IPS-18a (cell line): Measurements from ENCODE around the gene SDF2.

ENCODE experiments used
- H3K27ac ChIP-seq: one replicate; pipeline ENCODE4 v1.5.1; 2013; ENCODE audit warnings: low read length
- H3K27me3 ChIP-seq: one replicate; pipeline ENCODE4 v1.6.1; 2013; ENCODE audit warnings: mild to moderate bottlenecking, low read length; ENCODE audit not compliant: control insufficient read depth, insufficient read depth
- H3K36me3 ChIP-seq: one replicate; pipeline ENCODE4 v1.6.1; 2013; ENCODE audit warnings: low read depth, low read length; ENCODE audit not compliant: control insufficient read depth
- H3K4me1 ChIP-seq: one replicate; pipeline ENCODE4 v1.6.1; 2013; ENCODE audit warnings: low read depth, low read length; ENCODE audit not compliant: control insufficient read depth
- H3K4me3 ChIP-seq: one replicate; pipeline ENCODE4 v1.5.1; 2013; ENCODE audit warnings: low read length
- H3K9ac ChIP-seq: one replicate; pipeline ENCODE4 v1.6.1; 2013; ENCODE audit warnings: mild to moderate bottlenecking, low read length, moderate library complexity
- H3K9me3 ChIP-seq: one replicate; pipeline ENCODE4 v1.6.1; 2013; ENCODE audit warnings: low read depth, low read length; ENCODE audit not compliant: control insufficient read depth

The SDF2 gene

DNA sequence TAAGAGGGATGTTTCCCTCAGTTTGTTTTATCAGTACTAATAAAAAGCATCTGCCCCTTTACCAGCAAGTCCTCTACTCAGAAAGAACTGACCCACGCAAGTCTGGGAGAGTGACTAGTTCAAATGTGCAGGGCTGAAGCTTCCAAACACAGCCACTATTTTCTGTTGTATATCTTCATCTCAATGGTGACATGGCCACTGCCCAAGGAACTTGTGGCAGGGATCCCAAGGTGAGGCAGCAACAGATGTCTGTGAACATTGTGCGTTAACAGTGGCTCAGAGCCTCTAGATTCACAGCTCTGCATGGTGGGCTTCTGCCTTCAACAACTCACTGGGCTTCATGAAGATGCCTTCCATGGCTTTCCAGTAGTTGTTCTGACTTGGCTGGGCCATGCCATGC, 13.0 kb downstream of the SDF2 start:
- Histone ChIP-seq H3K36me3 (peaks cover 22% of the 10 kb centered on the region), H3K9ac (no peak overlapping the region), H3K27ac (no peak overlapping the region), H3K4me1 (peaks cover 4% of the 10 kb centered on the region), H3K27me3 (no peaks in the 10 kb centered on the region), H3K9me3 (no peaks in the 10 kb centered on the region), H3K4me3 (no peak overlapping the region)

DNA sequence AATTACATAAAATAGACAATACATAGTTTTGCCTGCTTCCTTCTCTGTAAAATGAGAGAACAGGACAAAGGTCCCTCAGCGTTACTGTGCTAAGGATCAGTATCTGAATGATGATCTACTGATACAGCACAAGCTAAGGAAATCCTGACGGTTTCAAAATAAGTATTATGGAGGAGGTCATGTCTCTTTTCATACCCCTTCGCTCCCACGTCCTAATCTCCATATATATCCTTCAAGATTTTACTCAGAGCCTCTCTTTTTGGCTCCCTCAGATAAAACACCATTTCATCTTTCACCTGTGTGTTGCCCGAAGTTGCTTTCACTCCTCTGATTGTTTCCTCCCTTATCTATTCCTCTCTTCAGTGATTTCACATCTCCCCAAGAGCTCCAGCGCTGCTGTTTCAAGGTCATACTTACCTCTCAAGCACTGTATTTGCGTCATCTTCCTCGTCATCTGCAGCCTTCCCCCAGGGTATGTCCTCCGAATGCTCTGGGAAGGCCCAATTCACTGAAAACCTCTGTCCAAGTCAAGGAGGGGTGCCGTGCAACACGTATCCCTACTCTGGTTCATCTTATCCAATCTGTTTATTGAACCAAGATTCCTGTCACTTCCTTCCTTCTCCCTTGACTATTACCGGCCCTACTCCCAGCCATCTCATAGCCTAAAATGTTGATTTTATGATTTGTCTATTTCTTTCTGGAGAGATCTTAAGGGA, 15.5 kb downstream of the SDF2 start:
- Histone ChIP-seq H3K4me3 (no peak overlapping the region), H3K27me3 (no peaks in the 10 kb centered on the region), H3K36me3 (peaks cover 26% of the 10 kb centered on the region), H3K9me3 (no peaks in the 10 kb centered on the region), H3K9ac (no peak overlapping the region), H3K27ac (no peak overlapping the region), H3K4me1 (peaks cover 4% of the 10 kb centered on the region)

DNA sequence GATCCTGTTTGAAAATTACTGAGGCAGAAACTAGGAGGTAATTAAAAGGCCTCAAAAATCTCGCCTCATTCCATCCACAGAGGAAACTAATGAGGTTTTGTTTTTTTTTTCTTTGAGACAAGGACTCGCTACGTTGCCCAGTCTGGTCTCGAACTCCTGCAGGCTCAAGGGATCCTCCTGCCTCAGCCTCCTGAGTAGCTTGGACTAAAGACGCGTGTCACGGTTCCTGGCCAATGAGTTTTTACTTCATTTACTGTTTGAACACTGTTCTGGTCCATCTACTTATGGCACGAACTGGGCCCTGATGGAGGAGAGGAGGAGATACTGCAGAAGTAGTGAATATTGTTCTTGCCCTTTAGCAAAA, 16.1 kb downstream of the SDF2 start:
- peak overlapping the region; percentile 83 for H3K4me3 ChIP-seq
- peaks cover 4% of the 10 kb centered on the region for H3K4me1 ChIP-seq
- H3K27ac ChIP-seq, result peak overlapping the region; percentile 25

GRCh38 chr17:28644787-28645575, 16.7 kb downstream of the SDF2 start, which contains the start of gene BLTP2:
BLTP2 (minus strand) TSS chr17:28645158; CDS start chr17:28645056, 102 bp downstream.
- H3K27me3 ChIP-seq, result no peaks in the 10 kb centered on the region
- H3K4me1 ChIP-seq, result peaks cover 4% of the 10 kb centered on the region
- peak within 1 kb of the TSS; percentile 83 for H3K4me3 ChIP-seq
- no peaks in the 10 kb centered on the region for H3K9me3 ChIP-seq
- H3K9ac ChIP-seq, result peak within 1 kb of the TSS; percentile 73
- H3K36me3 ChIP-seq, result peaks cover 35% of the 10 kb centered on the region
- H3K27ac ChIP-seq, result peak within 1 kb of the TSS; percentile 25

More for the DNA sequence above, 16.1 kb downstream of the SDF2 start:
- Histone ChIP-seq H3K9ac (peak overlapping the region; percentile 73), H3K9me3 (no peaks in the 10 kb centered on the region), H3K27me3 (no peaks in the 10 kb centered on the region), H3K36me3 (peaks cover 32% of the 10 kb centered on the region)

DNA sequence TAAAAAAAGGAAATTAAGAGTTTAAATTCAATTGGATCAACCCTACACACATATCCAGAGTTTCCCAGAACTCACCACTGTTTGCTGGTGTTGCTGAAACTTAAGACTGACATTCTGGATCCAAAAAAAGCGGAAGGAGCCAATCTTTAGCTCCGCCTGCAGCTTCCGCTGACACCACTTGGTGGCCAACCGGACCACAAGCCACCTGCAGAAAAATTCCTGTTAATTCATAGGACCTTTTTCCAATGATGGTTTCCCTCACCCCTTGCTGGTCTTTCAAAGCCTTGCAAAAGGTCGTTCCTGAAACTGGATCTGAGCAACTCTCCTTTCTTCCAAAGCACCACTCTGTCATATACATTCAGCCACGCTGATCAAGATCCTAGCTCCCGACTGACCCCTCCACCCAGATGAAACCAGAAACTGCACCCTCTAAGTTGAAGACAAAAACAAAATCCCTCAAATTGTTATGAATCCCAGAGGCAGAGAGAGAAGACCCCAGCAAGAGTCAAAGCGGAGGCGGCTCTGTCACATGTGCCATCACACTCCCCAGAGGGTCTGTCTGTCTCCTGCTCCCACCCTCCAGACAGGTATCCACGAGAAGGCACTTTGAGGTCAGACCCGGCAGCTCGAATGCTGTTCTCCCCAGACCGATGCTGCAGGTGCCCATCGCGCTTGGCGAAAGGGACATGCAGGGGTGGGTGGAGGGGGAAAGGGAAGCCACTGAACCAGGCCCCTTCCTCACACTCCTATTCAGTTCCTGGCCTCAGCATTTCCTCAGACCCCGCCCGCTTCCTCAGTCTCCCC, 17.5 kb downstream of the SDF2 start:
- Histone ChIP-seq H3K27ac (peak overlapping the region; percentile 3), H3K9ac (peak overlapping the region; percentile 73), H3K9me3 (no peaks in the 10 kb centered on the region), H3K4me3 (peak overlapping the region; percentile 83), H3K4me1 (peaks cover 4% of the 10 kb centered on the region), H3K27me3 (no peaks in the 10 kb centered on the region), H3K36me3 (peaks cover 42% of the 10 kb centered on the region)

GRCh38 chr17:28641579-28641978, 20.1 kb downstream of the SDF2 start:
- Histone ChIP-seq H3K9ac (no peak overlapping the region), H3K36me3 (peaks cover 63% of the 10 kb centered on the region), H3K27ac (no peak overlapping the region), H3K9me3 (no peaks in the 10 kb centered on the region), H3K4me3 (no peak overlapping the region), H3K27me3 (no peaks in the 10 kb centered on the region), H3K4me1 (peaks cover 2% of the 10 kb centered on the region)

DNA sequence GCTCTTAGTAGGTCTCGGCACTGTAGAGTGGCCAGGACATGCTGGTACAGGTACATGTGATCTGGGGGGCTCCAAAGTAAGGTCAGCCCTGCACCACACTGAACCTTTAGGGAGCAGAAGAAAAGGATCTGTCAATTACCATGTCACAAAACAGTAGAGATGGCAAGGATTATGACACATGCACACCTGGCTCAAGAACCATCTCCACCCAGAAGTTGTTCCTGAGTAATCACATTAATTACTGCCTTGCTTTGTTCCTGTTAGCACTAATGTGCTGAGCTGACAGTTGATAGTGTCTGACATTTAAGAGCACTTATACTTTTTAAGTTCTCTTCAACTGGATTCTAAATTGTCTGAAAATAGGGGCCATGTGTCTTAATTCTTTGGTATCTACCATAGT, 26.2 kb downstream of the SDF2 start:
- Histone ChIP-seq H3K4me3 (no peak overlapping the region), H3K4me1 (no peaks in the 10 kb centered on the region), H3K9me3 (no peaks in the 10 kb centered on the region), H3K27me3 (no peaks in the 10 kb centered on the region), H3K9ac (no peak overlapping the region), H3K36me3 (peaks cover 96% of the 10 kb centered on the region), H3K27ac (no peak overlapping the region)

DNA sequence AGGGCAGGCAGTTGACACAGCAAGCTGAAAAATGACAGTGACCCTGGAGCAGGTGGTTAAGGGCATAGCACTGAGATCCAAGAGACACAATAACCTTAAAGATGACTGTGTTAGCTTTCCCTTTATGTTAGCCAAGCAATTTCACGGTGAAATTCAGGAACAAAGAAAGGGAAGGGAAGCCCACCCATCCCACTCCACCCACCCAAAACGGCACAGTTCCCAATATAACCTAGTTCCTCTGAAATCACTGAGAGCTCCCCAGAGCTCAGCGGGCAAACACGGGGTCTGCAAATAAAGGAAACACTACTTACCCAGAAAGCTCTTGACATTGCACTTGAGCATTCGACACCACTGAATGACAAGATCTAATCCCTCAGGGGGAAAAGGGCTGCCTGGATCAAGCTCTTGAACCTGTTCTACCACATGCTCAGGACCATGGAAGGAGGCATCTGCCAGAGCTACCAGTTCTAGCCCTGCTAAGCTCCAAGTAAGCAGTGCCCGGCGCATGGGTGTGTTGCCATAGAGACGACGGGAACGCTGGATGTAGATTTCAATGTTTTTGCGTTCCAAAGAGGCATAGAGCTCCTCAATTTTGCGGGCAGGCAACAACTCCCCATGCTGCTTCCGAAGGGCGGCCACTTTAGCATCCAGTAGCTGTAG, 27.4 kb downstream of the SDF2 start:
- H3K27ac ChIP-seq, result no peak overlapping the region
- H3K36me3 ChIP-seq, result peaks cover 96% of the 10 kb centered on the region

DNA sequence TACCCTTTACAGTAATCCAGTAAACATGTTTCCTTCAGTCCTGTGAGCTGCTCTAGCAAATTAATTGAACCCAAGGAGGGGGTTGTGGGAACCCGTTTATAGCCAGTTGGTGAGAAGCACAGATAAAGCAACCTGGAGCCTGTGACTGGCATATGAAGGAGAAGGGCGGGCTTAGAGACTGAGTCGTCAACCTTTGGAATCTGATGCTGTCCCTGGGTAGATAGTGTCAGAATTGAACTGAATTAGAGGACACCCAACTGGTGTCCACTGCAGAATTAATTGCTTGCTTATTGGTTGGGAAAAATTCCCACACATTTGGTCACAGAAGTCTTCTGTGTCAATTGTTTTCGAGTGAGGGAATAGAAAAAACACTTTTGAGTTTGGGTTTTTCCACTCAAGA, 34.9 kb downstream of the SDF2 start:
- Histone ChIP-seq H3K4me3 (no peak overlapping the region), H3K27ac (no peak overlapping the region), H3K4me1 (no peaks in the 10 kb centered on the region)

More for the DNA sequence above, 27.4 kb downstream of the SDF2 start:
- no peaks in the 10 kb centered on the region for H3K27me3 ChIP-seq
- no peak overlapping the region for H3K9ac ChIP-seq
- H3K4me3 ChIP-seq, result no peak overlapping the region
- no peaks in the 10 kb centered on the region for H3K9me3 ChIP-seq
- H3K4me1 ChIP-seq, result no peaks in the 10 kb centered on the region

DNA sequence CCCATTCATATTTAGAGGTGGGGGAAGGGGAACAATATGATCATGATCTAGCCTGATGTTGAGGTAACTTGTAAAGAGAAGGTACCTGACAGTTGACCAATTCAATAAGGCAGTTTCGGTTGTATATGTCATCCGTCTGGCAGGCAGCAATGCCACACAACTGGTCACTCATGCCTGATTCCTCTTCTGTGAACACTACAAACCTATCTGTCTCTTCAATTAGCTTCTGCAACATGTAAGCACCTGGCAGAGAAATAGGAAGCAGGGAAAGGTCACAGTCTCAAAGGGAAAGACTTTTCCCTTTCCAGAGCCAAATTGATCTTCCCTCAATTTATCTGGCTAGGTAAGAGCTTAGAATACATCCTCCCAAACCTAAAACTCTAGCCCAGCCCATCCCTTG, 37.6 kb downstream of the SDF2 start:
- no peaks in the 10 kb centered on the region for H3K4me1 ChIP-seq
- H3K9me3 ChIP-seq, result no peaks in the 10 kb centered on the region
- H3K9ac ChIP-seq, result no peak overlapping the region
- no peaks in the 10 kb centered on the region for H3K27me3 ChIP-seq
- H3K27ac ChIP-seq, result no peak overlapping the region
- no peak overlapping the region for H3K4me3 ChIP-seq
- peaks cover 79% of the 10 kb centered on the region for H3K36me3 ChIP-seq

More for the DNA sequence above, 34.9 kb downstream of the SDF2 start:
- Histone ChIP-seq H3K36me3 (peaks cover 74% of the 10 kb centered on the region), H3K27me3 (no peaks in the 10 kb centered on the region), H3K9ac (no peak overlapping the region), H3K9me3 (no peaks in the 10 kb centered on the region)

DNA sequence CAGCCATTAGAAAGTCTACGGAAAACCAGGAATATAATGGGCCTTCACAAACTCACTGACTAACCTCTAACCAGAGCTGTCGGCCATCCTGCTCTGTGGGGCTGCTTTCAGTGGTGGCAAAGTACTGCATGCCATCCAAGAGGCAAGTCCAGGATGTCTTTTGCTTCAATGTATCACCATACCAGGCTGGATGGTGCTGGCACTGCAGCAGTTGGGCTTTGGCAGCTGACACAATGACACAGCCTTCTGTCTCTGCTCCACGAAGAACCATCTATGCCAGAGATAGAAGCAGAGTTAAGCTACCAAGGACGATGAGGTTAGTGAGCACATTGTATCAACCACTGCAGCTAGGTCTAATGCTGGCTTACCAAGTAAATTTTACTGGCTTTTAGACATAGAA, 38.0 kb downstream of the SDF2 start:
- H3K36me3 ChIP-seq, result peaks cover 82% of the 10 kb centered on the region
- no peaks in the 10 kb centered on the region for H3K9me3 ChIP-seq
- no peak overlapping the region for H3K9ac ChIP-seq
- no peaks in the 10 kb centered on the region for H3K27me3 ChIP-seq
- H3K4me1 ChIP-seq, result no peaks in the 10 kb centered on the region
- H3K27ac ChIP-seq, result no peak overlapping the region
- no peak overlapping the region for H3K4me3 ChIP-seq
